SK-N-SH (cell line): ENCODE results near the gene SEC31B. TPM values are rescaled to one million over a fixed set of nuclear protein-coding genes. Genes with fewer than 3 reads are reported as not detected.
A peak's percentile ranks its signal among the peaks of the same experiment; 100 is the strongest.

Experiments used
- CTCF ChIA-PET: fragments of 300-600, 350-600 bp; formaldehyde crosslinking; extraction: SDS; loops from one replicate; lab custom pipeline; 2021; lab: Yijun Ruan, JAX
- POLR2A ChIA-PET: fragments of 350-600 bp; sonication (Branson Sonifier 250); formaldehyde crosslinking; extraction: SDS; loops from one replicate; lab custom pipeline; 2020; ENCODE audit warnings: antibody characterized with exemption, inconsistent platforms; lab: Yijun Ruan, JAX
- DNase-seq: peaks from one replicate; pipeline ENCODE4 v3.0.0; 2012
- H2AFZ ChIP-seq: fragments of 200-600 bp; sonication (generic); 2 replicates; pipeline ENCODE4 v1.8.1; 2016; ENCODE audit warnings: antibody characterized with exemption, mild to moderate bottlenecking, low read depth
- H3F3A ChIP-seq: fragments of 200-600 bp; sonication (generic); replicated peaks from 2 replicates; pipeline ENCODE3; 2016; ENCODE audit warnings: antibody characterized with exemption, mild to moderate bottlenecking; ENCODE audit not compliant: insufficient read depth
- H3K27ac ChIP-seq, 2 experiments: fragments of 200-500 bp in 1 of 2; fragments of 200-600 bp in 1 of 2; sonication (Bioruptor generic) in 1 of 2; sonication (generic), shearing (Covaris generic) in 1 of 2; 2 replicates each; pipeline versions ENCODE4 v1.5.1 to v1.6.1; 2014 to 2016; ENCODE audit warnings: low read depth in 2 of 2, inconsistent platforms in 1 of 2, low read length in 1 of 2, mild to moderate bottlenecking in 1 of 2, mixed read lengths in 1 of 2
- H3K27me3 ChIP-seq: fragments of 200-600 bp; sonication (generic), shearing (Covaris generic); 2 replicates; pipeline ENCODE4 v1.6.1; 2016; ENCODE audit warnings: mixed run types; ENCODE audit not compliant: insufficient read depth
- H3K36me3 ChIP-seq, 2 experiments: fragments of 200-500 bp in 1 of 2; fragments of 200-600 bp in 1 of 2; sonication (Bioruptor generic) in 1 of 2; sonication (generic) in 1 of 2; replicated peaks in 1 of 2; 2 replicates each; pipeline versions ENCODE3 to v1.5.1; 2014 to 2016; ENCODE audit warnings: low read length in 1 of 2, mild to moderate bottlenecking in 1 of 2; ENCODE audit not compliant: insufficient read depth in 2 of 2, control insufficient read depth in 1 of 2
- H3K4me1 ChIP-seq, 2 experiments: fragments of 200-500 bp in 1 of 2; fragments of 200-600 bp in 1 of 2; sonication (Bioruptor generic) in 1 of 2; sonication (generic), shearing (Covaris generic) in 1 of 2; 2 replicates each; pipeline versions ENCODE4 v1.5.1 to v1.6.1; 2014 to 2016; ENCODE audit warnings: low read depth in 1 of 2, low read length in 1 of 2, mixed run types in 1 of 2; ENCODE audit not compliant: insufficient read depth in 2 of 2, control insufficient read depth in 1 of 2
- H3K4me2 ChIP-seq: fragments of 200-600 bp; sonication (generic), shearing (Covaris generic); 2 replicates; pipeline ENCODE4 v1.6.1; 2017; ENCODE audit warnings: mixed run types
- H3K4me3 ChIP-seq, 2 experiments: fragments of 200-500 bp in 1 of 2; fragments of 200-600 bp in 1 of 2; sonication (Bioruptor generic) in 1 of 2; sonication (generic), shearing (Covaris generic) in 1 of 2; 2 replicates each; pipeline versions ENCODE4 v1.5.1 to v1.8.1; 2014 to 2016; ENCODE audit warnings: low read depth in 2 of 2, inconsistent platforms in 1 of 2, low read length in 1 of 2, mild to moderate bottlenecking in 1 of 2, mixed read lengths in 1 of 2, moderate library complexity in 1 of 2
- H3K79me2 ChIP-seq: fragments of 200-600 bp; sonication (generic); 2 replicates; pipeline ENCODE4 v1.8.1; 2017; ENCODE audit warnings: mild to moderate bottlenecking; ENCODE audit not compliant: insufficient read depth
- H3K9ac ChIP-seq: fragments of 200-600 bp; sonication (generic); 2 replicates; pipeline ENCODE4 v1.6.1; 2017; ENCODE audit warnings: mixed run types
- H3K9me2 ChIP-seq: fragments of 200-600 bp; sonication (generic); 2 replicates; pipeline ENCODE4 v1.6.1; 2017; ENCODE audit warnings: mixed run types
- H3K9me3 ChIP-seq: fragments of 200-600 bp; sonication (generic); 2 replicates; pipeline ENCODE4 v1.6.1; 2017; ENCODE audit warnings: mixed run types, mild to moderate bottlenecking, moderate library complexity
- H4K20me1 ChIP-seq: fragments of 200-600 bp; sonication (generic); 2 replicates; pipeline ENCODE4 v1.6.1; 2017; ENCODE audit warnings: mild to moderate bottlenecking, mixed run types; ENCODE audit not compliant: insufficient read depth
- CHD2 ChIP-seq: fragments of 150-350 bp; IDR thresholded peaks from 2 replicates; pipeline ENCODE4 v1.6.1; 2018; ENCODE audit warnings: low read length; ENCODE audit not compliant: partially characterized antibody
- CTCF ChIP-seq: fragments of 200-600 bp; sonication (generic); IDR thresholded peaks from 2 replicates; pipeline ENCODE4 v1.6.1; 2017; ENCODE audit warnings: antibody characterized with exemption, mild to moderate bottlenecking, moderate library complexity
- ELF1 ChIP-seq: IDR thresholded peaks from 2 replicates; pipeline ENCODE4 v1.4.0; 2012
- EZH2phosphoT487 ChIP-seq: fragments of 200-600 bp; sonication (generic); IDR thresholded peaks from 2 replicates; pipeline ENCODE4 v1.6.1; 2017; ENCODE audit warnings: low read depth, mixed run types, mild to moderate bottlenecking, antibody characterized with exemption, moderate library complexity, borderline replicate concordance
- GATA2 ChIP-seq: sonication (generic); formaldehyde crosslinking; IDR thresholded peaks from 2 replicates; pipeline ENCODE4 v1.5.0; 2020; ENCODE audit warnings: mild to moderate bottlenecking, missing genetic modification reagents
- IRF3 ChIP-seq: fragments of 150-350 bp; IDR thresholded peaks from 2 replicates; pipeline ENCODE4 v1.6.1; 2016; ENCODE audit warnings: mild to moderate bottlenecking, low read depth, low read length
- MAX ChIP-seq: IDR thresholded peaks from 2 replicates; pipeline ENCODE4 v1.4.0; 2012; ENCODE audit warnings: low read depth
- MXI1 ChIP-seq: IDR thresholded peaks from 2 replicates; pipeline ENCODE4 v1.6.1; 2012; ENCODE audit warnings: mild to moderate bottlenecking, low read depth, low read length, improper control_type of control experiment
- NRF1 ChIP-seq: IDR thresholded peaks from 2 replicates; pipeline ENCODE4 v1.6.1; 2012; ENCODE audit warnings: low read depth, mild to moderate bottlenecking, low read length
- PBX3 ChIP-seq: IDR thresholded peaks from 2 replicates; pipeline ENCODE4; 2012
- SIN3A ChIP-seq: IDR thresholded peaks from 2 replicates; pipeline ENCODE4 v1.6.1; 2012; ENCODE audit warnings: low read depth, mild to moderate bottlenecking, low read length, moderate library complexity, borderline replicate concordance
- TEAD4 ChIP-seq: IDR thresholded peaks from 2 replicates; pipeline ENCODE4 v1.4.0; 2012; ENCODE audit warnings: mild to moderate bottlenecking, borderline replicate concordance; ENCODE audit not compliant: insufficient read depth
- USF1 ChIP-seq: IDR thresholded peaks from 2 replicates; pipeline ENCODE4 v1.4.0; 2012; ENCODE audit warnings: low read depth, borderline replicate concordance
- USF2 ChIP-seq: fragments of 150-350 bp; IDR thresholded peaks from 2 replicates; pipeline ENCODE4 v1.6.1; 2017; ENCODE audit warnings: antibody characterized with exemption, low read length, low read depth, borderline replicate concordance
- YY1 ChIP-seq: IDR thresholded peaks from 2 replicates; pipeline ENCODE4 v1.4.0; 2012; ENCODE audit warnings: low read depth, mild to moderate bottlenecking
- ZBTB33 ChIP-seq: IDR thresholded peaks from 2 replicates; pipeline ENCODE4 v1.4.0; 2012; ENCODE audit warnings: low read depth, borderline replicate concordance
- WGBS: methylation state at CpG from one replicate; pipeline ENCODE4 v1.1.6; 2017; ENCODE audit warnings: low lambda C conversion rate; 5-methylcytosine and 5-hydroxymethylcytosine counted together
- polyA plus RNA-seq, 3 experiments: library from polyadenylated mRNA; depleted of rRNA; stranded (reverse); fragments of >200 nt; gene quantifications; 2 replicates each; pipeline ENCODE4 v1.2.3, GENCODE V29; 2012

The SEC31B gene
- polyA plus RNA-seq, 1 of the 3 experiments (the other 2 are of a cell fraction) = 8.8 TPM

- no peaks in the 10 kb centered on the region for H3K9me3 ChIP-seq
- H3K27me3 ChIP-seq = peaks cover 25% of the 10 kb centered on the region; the same call in 1 of the 2 replicates
- no peaks in the 10 kb centered on the region for H3K9me2 ChIP-seq
- H3K27ac ChIP-seq = no peak overlapping the region
- H3K4me3 ChIP-seq = peak overlapping the region; percentile 54 to 65
- CTCF ChIA-PET = interaction anchor here (0.6 to 10.3 kb wide), 48 partner anchors 10 to 637 kb away, joined by 3 to 158 read pairs (median 4); partner anchors contain the start of gene WNT8B
- peak overlapping the region; percentile 94 for H3K4me2 ChIP-seq
- no peaks in the 10 kb centered on the region for H3F3A ChIP-seq
- peaks cover 0 to 13% of the 10 kb centered on the region in 2 experiments; a peak in 1 of 4 replicates for H3K4me1 ChIP-seq
- no peak for DNase-seq
- H3K79me2 ChIP-seq = no peaks in the 10 kb centered on the region
- no peaks in the 10 kb centered on the region for H4K20me1 ChIP-seq
- no peak overlapping the region for H2AFZ ChIP-seq
- peaks cover 0 to 6% of the 10 kb centered on the region in 2 experiments for H3K36me3 ChIP-seq
- TF ChIP-seq EZH2phosphoT487 (no peak), CTCF (0 out of 2 replicates have a peak, but pooled peaks have one; percentile 2)
- TF ChIP-seq, all 33 proteins: peak for 1
- no peak overlapping the region for H3K9ac ChIP-seq
- 58% methylated on average over 5 of the region's 5 CpGs for WGBS
- POLR2A ChIA-PET = interaction anchor here (0.9 to 1.2 kb wide), 3 partner anchors 26 to 136 kb away, joined by 3 read pairs; partner anchors contain the start of gene SCD
Observed at GRCh38 chr10:100482834-100483185, 36.9 kb downstream of the SEC31B start.

GRCh38 chr10:100482181-100482833, 37.4 kb downstream of the SEC31B start:
- Histone ChIP-seq H4K20me1 (no peaks in the 10 kb centered on the region), H3K4me2 (peak overlapping the region; percentile 94), H3K36me3 (peaks cover 0 to 3% of the 10 kb centered on the region in 2 experiments), H3K27me3 (peaks cover 25% of the 10 kb centered on the region; the same call in 1 of the 2 replicates), H2AFZ (peak overlapping the region; percentile 40; the same call in 1 of the 2 replicates), H3K9me2 (no peaks in the 10 kb centered on the region), H3K9ac (no peak overlapping the region), H3K9me3 (no peaks in the 10 kb centered on the region), H3K27ac (no peak overlapping the region), H3K4me1 (peaks cover 0 to 13% of the 10 kb centered on the region in 2 experiments; a peak in 1 of 4 replicates), H3K79me2 (no peaks in the 10 kb centered on the region), H3F3A (no peaks in the 10 kb centered on the region), H3K4me3 (peak overlapping the region; percentile 54 to 65)
- WGBS = 4% methylated on average over 10 of the region's 59 CpGs
- ChIA-PET POLR2A (interaction anchor here (0.9 to 1.2 kb wide), 4 partner anchors 27 to 135 kb away, joined by 3 read pairs; partner anchors contain the start of genes HIF1AN and SCD), CTCF (interaction anchor here (0.7 to 10.3 kb wide), 53 partner anchors 9 to 637 kb away, joined by 3 to 158 read pairs (median 4); partner anchors contain the start of gene WNT8B)
- DNase-seq = peak; percentile 87
- TF ChIP-seq USF2 = no peak
- no peak for TF ChIP-seq EZH2phosphoT487
- TF ChIP-seq MXI1 = 0 out of 2 replicates have a peak, but pooled peaks have one; percentile 12
- TF ChIP-seq PBX3 = no peak
- TF ChIP-seq ELF1 = no peak
- TF ChIP-seq USF1 = no peak
- TF ChIP-seq CHD2 = no peak
- no peak for TF ChIP-seq GATA2
- TF ChIP-seq YY1 = no peak
- TF ChIP-seq TEAD4 = no peak
- TF ChIP-seq MAX = no peak
- no peak for TF ChIP-seq SIN3A
- no peak for TF ChIP-seq ZBTB33
- TF ChIP-seq IRF3 = no peak
- TF ChIP-seq NRF1 = peak; percentile 34; the same call in 1 of the 2 replicates
